GM21576 (cell line): Measurements from ENCODE around the gene GUCA2A.

Experiments used
- ATAC-seq: cut with Tn5 transposase; IDR thresholded peaks from one replicate; pipeline ENCODE4 v1.9.1; 2021; ENCODE audit warnings: mild to moderate bottlenecking, moderate library complexity; ENCODE audit not compliant: unreplicated experiment

Gene GUCA2A

GRCh38 chr1:42177541-42177981 lies 13.0 kb upstream of the GUCA2A start:
- ATAC-seq, result no peak

- no peak for ATAC-seq
These were observed 12.5 kb upstream of the GUCA2A start for GRCh38 chr1:42176902-42177519.

- ATAC-seq, result no peak
These were observed 10.9 kb upstream of the GUCA2A start for GRCh38 chr1:42175314-42176054.

GRCh38 chr1:42173961-42174735 lies 9.6 kb upstream of the GUCA2A start:
- no peak for ATAC-seq

- no peak for ATAC-seq
These were observed 8.8 kb upstream of the GUCA2A start for GRCh38 chr1:42173155-42173933.

- no peak for ATAC-seq
These were observed 8.0 kb upstream of the GUCA2A start for GRCh38 chr1:42172381-42173133.

- no peak for ATAC-seq
These were observed 7.2 kb upstream of the GUCA2A start for GRCh38 chr1:42171679-42172266.

- no peak for ATAC-seq
These were observed 6.5 kb upstream of the GUCA2A start for GRCh38 chr1:42170779-42171621.

- ATAC-seq, result no peak
These were observed 4.2 kb upstream of the GUCA2A start for GRCh38 chr1:42168763-42169162.

- no peak for ATAC-seq
These were observed 3.8 kb upstream of the GUCA2A start for GRCh38 chr1:42168391-42168670.

- no peak for ATAC-seq
These were observed 3.3 kb upstream of the GUCA2A start for GRCh38 chr1:42167611-42168390.

GRCh38 chr1:42165511-42166210 lies 1.1 kb upstream of the GUCA2A start:
- ATAC-seq, result no peak

- no peak for ATAC-seq
These were observed 725 bp downstream of the GUCA2A start for GRCh38 chr1:42163536-42164503.

- ATAC-seq, result no peak
These were observed 1.4 kb downstream of the GUCA2A start for GRCh38 chr1:42163114-42163513.

GRCh38 chr1:42162181-42162580 lies 2.4 kb downstream of the GUCA2A start:
- ATAC-seq, result no peak

- ATAC-seq, result no peak
These were observed 6.4 kb downstream of the GUCA2A start for GRCh38 chr1:42158189-42158588.

GRCh38 chr1:42157667-42158066 lies 6.9 kb downstream of the GUCA2A start:
- ATAC-seq, result no peak
